GM18867 (cell line): ENCODE data around the gene ORC3.
A peak's percentile ranks its signal among the peaks of the same experiment; 100 is the strongest.
"Not testable (repeated sequence)": the region's sequence is repeated elsewhere in the genome, so short reads cannot be mapped to it uniquely, and the experiment has no call there.

Source experiments
- ATAC-seq: cut with Tn5 transposase; IDR thresholded peaks from one replicate; pipeline ENCODE4 v1.9.1; 2021; ENCODE audit warnings: mild to moderate bottlenecking, moderate library complexity; ENCODE audit not compliant: unreplicated experiment

The ORC3 gene

DNA sequence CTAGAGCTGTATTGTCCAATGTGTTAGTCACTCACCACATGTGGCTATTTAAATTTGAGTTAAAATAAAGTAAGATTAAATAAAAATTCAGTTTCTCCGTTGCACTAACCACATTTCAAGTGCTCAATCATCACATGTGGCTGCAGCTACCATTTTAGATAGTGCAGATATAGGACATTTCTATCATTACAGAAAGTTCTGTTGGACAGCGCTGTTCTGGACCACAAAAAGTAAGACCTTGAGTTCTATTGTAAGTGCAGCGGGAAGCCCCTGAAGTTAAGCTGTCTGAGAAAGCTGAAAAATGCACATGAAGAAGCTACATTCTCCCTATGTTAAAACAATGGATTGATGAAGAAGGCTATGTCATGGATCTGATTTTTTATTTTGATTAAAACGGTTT, 1.1 kb downstream of the ORC3 start:
- no peak for ATAC-seq

DNA sequence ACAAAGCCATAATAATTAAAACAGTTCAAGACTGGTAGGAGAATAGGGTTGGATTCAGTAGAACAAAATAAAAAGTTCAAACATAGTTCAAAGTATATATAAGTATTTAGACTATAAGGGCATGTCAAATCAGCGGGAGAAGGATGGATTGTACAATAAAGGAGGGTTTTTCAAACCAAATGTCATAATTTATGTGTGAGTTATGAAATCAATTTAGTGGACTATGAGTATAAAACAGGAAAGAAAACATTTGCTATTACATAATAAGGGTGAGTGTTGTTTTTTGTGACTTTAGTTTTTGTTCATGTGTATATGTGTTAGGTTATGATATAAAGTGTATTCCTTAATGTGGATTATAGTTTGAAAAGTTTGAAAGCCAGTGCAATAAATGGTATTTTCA, 10.6 kb downstream of the ORC3 start:
- ATAC-seq = no peak

DNA sequence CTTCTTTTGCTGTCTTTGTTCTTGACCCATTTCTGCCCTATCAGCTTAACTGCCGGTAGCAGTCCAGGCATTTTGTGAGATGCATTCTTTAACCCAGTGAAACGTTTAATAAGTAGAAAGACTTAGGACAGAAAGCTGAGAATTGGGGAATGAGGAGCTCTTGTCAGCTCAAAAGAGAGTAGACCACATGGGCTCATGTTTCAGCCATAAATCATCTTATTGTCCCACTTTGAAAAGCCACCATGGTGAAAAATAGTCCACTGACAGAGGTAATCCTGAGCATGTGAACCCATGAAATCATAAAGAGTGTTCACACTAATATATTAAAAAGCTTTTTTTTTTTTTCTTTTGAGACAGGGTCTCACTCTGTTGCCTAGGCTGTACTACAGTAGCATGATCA, 16.3 kb downstream of the ORC3 start:
- ATAC-seq = no peak

DNA sequence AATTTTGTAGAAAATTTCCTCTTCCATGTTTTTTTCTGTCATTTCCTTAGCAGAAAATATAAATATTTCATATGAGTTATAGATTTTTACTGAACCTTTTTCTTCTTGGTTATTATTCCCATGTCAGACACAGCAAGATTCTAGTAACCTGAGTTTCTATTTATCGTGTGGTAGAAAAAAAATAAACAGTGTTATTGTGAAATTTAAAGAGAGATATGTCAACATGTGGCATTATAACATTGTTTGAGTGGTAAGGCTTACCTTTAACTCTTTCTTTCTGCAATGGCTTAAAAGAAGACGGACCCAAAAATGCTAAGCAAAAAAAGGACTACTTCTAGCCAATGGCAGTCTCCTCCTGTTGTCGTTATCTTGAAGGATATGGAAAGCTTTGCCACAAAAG, 18.9 kb downstream of the ORC3 start:
- ATAC-seq = no peak

DNA sequence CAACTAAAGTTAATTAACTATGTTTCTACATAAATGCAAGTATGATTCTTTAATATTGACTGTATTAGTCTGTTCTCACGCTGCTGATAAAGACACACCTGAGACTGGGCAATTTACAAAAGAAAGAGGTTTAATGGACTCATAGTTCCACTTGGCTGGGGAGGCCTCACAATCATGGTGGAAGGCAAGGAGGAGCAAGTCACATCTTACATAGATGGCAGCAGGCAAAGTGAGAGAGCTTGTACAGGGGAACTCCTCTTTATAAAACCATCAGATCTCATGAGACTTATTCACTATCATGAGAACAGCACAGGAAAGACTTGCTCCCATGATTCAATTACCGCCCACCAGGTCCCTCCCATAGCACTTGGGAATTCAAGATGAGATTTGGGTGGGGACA, 23.1 kb downstream of the ORC3 start:
- ATAC-seq = not testable (repeated sequence)

DNA sequence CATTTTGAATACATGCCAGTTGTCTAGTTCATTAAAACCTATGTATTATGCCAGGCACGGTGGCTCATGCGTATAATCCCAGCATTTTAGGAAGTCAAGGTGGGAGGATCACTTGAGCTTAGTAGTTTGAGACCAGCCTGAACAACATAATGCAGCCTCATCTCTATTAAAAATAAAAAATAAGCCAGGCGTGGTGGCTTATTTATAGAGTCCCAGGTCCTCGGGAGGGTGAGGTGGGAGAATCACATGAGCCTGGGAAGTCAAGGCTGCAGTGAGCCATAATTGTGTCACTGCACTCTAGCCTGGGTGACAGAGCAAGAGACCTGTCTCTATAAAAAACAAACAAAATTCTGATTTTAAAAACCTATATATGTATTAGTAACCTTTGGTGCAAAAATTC, 27.5 kb downstream of the ORC3 start:
- ATAC-seq = no peak

DNA sequence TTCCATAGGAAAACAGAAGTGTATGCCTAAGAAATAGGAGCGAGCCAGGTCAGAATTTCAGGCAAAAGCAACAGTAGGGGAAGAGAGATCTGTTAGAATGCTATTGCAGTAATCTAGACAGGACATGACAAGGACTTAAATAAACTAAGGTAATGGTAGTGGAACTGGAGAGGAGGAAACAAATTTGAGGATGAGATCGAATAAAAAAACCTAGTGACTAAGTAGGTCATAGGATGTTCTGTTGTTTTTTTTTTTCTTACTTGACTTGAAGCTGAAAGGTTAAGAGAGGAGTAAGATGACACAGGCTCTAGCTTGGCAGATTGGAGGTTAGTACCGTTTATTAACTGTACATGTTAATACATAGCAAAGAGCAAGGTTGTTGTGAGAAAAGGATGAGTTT, 28.6 kb downstream of the ORC3 start:
- ATAC-seq = no peak

DNA sequence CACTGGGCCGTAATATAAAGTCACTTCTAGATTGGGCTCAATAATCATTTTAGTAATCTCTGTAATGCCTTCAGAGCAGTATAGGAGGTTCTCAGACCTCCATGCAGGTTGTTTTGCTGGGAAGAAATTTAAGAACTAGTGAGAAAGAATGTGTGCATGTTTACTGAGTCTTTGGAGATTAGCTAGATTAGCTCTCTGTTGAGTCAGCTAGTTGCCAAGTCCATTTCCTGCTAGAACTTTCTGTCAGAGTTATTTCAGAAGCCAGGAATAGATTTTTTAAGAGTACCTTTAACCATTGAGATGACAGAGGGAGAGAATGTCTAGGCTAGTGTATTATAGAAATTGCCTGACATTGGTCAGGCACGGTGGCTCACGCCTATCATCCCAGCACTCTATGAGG, 33.3 kb downstream of the ORC3 start:
- no peak for ATAC-seq

DNA sequence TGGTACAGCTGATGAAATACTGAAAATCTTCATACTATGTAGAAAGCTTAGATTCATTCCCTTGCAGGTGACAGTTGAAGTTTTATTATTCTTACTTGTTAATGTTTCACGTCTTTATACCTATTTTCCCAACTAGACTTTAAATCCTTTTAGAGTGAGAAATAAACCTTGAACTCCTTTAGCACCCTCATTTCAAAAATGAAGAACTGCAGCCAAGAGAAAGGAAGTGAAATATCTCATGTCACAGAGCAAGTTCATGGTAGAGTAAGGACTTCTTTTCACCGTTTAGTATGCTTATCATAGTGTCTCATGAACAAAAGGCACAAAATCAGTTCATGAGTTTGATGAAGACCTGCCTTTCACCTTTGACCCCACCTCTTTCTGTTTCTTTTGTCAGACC, 38.5 kb downstream of the ORC3 start:
- ATAC-seq = no peak

DNA sequence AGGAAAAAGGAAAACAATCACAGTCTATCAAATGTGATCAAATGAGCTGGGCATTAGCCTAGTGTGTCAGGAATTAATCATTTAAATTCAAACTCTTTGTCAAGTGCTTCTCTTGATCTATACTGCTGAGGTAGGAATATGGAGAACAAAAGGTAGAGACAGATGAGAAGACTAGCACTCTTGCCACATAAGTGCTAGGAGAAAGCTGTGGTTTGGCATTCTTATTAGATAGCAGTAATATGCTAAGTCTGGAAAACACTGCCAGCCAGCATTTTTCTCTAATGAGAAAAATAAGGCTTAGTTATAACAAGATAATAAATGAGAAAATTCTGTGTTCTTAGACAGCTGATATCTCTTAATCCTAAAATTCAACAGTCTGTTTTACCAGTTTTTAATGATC, 38.9 kb downstream of the ORC3 start:
- ATAC-seq = no peak

DNA sequence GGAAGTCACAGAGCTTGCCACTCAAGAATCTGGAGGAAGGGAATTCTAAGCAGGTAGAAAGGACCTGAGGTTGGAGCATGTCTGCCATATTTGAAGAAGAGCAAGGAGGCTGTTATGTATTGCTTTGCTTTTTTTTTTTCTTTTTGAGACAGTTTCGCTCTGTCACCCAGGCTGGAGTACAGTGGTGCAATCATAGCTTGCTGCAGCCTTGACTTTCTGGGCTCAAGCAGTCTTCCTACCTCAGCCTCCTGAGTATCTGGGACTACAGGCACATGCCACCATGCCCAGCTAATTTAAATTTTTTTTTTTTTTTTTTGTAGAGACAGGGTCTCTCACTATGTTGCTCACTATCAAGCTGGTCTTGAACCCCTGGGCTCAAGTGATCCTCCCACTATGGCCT, 40.8 kb downstream of the ORC3 start:
- ATAC-seq = no peak

DNA sequence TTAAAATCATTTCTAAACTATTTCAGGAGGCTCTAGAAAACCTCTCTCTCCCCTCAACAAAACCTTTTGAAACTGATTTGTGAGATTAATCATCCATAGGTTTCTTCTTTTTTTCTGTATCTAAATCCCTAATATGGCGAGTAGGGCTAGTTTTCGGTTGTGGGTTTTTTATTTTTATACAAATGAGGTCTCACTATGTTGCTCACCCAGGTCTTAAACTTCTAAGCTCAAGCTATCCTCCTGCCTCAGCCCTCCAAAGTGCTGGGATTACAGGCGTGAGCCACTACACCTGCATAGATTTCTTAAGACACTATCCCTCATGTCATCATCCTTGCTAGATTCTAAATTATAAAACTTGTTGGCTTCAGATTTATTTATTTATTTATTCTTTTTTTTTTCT, 43.9 kb downstream of the ORC3 start:
- ATAC-seq = no peak

DNA sequence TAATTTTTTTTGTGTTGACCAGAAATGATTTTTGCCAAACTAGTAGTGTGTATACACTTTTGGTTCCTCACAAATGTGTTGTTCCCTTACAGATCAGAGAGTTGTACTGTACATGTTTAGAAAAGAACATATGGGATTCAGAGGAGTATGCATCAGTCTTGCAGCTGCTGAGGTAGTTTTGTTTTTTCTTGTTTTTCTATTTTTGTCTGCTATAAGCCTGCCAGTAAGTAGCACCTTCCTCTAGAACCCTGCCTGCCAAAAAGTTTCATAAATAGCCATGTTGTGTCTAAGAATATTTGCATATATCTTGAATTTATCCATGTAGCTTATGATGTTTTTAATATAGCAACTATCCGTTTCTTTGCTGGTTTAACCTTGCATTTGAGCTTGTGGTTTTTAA, 46.4 kb downstream of the ORC3 start:
- ATAC-seq = no peak

DNA sequence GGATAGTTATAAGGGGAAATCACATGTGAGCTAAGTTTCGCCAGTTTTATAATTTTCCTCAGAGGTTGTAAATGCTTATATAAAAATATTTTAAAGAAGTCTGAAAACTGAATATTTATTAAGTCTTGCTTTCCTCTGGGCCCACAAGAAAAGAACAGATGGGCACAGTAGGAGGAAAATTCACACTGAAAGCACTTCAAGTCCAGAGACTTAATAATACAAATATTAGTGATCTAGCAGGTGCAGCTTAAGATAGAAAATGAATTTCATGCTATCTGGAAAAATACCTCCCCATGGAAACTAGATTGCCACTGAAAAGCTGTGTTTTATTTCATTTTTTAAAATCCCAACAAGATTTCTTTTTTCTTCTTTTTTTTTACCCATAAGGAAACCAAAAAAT, 47.2 kb downstream of the ORC3 start:
- no peak for ATAC-seq

DNA sequence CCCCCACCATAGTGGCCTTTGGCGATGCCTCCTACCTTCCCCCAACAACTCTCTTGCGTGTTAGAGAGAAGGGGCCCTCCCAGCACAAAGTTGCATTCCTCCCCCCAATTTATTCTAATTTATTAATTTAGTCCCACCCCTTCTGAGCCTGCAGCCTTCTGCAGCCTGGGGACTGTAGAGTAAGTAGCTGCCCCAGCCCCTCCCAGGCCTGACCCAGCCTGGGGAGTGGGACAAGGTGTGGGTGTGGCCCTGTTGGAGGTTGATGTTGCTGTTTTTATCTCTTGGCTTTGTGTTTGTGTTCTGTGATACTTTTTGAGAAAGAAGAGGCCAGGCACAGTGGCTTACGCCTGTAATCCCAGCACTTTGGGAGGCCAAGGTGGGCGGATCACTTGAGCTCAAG, 49.4 kb downstream of the ORC3 start:
- ATAC-seq = no peak

DNA sequence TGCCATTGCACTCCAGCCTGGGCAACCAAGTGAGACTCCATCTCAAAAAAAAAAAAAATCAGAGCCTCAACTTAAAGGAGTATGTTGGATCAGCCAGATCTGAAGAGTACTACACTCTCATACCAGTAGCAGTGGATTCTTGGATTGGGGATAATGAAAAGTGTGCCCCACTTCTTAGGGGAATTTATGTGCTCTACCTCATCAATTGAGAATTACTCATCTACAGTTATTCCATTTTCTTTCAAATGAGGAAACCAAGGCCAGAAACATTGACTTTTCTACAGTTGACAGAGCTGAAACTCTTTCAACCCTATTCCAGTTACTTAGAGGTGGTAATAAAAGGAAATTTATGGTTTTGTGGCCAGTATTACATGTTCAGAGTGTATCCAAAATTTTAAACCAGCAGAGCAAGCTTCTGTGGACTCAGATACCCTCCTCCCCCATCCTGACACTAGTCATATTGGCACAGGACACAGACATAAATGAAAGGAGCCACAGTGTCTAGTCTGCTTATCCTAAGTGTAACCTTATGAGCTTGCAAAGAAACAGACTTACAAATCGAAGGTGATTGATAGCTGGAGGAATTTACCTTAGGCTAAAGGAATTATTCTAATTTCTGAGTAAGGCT, 51.2 kb downstream of the ORC3 start:
- ATAC-seq = no peak

DNA sequence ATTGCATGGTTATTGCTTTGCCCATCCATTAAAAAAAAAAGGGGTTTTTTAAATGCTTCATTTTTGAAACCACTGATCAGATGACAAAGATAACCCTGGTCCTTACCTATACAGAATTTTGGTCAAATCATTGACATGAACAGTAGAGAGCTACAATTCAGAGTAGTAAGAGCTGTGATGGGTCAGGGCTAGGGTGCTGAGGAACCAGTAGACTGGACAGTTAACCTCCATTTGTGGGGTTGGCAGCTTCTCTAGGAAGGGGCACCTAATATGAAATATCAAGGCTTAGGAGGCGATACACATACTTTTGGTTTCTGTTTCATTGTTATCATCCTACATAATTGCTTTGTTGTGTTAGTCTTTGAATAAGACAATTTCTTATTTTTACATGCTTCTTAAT, 55.1 kb downstream of the ORC3 start:
- ATAC-seq = no peak

DNA sequence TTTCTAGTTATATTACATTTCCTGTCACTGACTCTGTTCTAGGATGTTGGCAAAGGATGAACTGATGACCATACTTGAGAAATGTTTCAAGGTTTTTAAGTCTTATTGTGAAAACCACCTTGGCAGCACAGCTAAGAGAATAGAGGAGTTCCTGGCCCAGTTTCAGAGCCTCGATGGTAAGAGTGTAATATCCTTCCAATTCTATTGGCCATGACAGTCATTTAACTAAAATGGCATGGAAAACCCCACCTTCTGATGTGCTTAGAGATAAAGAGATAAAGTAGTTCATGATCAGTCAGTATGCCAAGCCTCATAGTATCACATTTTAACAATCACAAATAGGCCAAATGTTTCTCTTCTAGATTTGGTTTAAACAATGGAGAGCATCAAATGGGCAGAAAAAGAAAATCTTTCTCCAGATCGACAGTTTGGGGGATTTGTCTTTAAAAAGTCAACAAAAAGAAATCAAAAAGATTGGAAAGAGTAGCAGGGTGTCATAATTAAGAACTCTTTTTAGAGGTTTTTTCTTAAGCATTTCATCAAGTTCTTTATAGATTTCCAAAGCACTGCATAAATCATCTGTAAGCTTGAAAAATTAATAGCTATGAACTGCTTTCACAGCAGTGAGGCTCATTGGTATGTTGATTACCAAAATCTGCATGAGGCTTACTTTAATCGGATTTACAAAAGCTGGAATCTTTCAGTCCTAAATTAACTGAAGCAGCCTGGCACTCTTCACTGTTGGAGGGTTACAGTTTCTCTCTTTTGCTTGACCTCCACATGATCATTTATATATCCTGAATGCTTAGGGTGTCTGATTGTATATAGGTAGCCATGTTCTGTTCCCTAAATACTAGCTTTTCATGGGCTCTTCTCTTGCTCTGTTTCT, 63.4 kb downstream of the ORC3 start:
- ATAC-seq = no peak

DNA sequence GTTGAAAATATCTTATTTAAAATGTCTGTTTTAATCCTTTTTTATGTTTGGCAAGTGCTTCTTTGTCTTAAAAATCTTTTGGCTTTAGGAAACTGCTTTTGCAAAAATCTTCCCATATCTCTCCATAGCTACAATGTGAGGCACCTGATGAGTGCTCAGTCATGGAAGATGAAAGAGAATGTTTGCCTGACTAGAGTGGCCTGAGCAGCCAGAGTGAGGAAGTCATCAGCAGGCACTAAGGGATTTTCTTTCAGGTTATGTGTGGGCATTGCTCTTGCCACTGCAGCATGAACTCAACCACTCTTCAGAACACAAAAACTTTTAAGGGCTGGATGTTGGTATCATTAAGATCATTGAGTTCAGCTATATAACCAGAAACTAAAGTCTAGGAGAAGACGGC, 64.2 kb downstream of the ORC3 start:
- ATAC-seq = no peak

DNA sequence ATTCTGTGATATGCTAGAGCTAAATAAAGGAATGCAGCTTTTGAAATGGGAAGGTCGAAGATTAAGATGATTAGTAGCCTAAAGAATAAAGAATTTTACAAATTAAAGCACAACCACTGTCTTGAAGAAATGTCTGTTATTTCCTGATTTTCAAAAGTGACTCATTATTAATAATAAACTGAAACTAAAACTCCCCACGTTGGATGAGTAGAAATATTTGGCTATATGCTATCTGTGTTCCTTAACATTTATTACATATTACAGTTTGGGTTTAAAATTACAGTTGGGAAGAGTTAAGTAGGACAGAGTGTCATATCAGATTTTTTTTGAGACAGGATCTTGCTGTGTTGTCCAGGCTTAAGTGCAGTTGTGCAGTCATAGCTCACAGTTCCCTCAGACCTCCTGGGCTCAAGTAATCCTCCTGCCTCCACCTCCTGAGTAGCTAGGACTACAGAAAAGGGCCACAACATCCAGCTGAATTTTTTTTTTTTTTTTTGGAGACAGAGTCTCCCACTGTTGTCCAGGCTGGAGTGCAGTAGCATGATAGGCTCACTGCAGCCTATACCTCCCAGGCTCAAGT, 65.0 kb downstream of the ORC3 start:
- ATAC-seq = no peak

DNA sequence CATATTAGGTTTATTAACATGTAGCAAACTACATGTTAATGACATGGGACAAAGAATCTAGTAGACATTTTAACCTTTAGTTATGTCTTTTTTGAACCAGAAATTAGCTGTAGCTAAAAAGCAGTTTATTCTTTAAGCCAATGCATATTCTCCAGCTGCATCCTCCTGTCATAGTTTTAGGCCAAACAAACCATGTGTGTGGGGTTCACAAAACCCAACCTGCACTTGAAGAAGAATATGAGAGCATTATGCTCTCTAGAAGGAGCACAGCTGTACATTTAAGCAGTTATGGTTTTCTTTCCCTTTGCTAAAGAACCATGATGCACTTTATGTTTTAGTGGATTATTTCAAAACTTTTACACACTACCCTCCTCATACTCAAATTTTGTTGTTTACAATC, 65.9 kb downstream of the ORC3 start:
- no peak for ATAC-seq

DNA sequence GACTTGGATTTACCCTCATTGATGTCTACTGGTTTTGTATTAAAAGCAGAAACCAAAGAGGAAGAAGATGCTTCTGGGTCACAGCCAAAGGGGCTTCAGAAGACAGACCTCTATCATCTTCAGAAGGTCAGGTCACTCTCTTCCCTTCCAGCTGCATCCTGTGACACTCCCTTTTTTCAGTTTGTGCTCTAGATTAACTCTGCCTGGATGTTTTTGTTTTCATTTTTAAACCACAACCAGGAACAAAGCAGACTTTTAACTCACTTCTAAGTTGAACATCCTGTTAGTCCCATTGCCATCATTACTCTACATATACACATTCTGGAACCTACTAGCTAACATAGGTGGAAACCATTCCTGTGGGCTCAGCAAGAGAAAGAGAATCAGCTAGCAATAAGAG, 66.9 kb downstream of the ORC3 start:
- peak; percentile 64 for ATAC-seq
